ENCODE results near the gene C17orf67.

C17orf67 gene

GRCh38 chr17:56804454-56804853 is 29.3 kb downstream of the C17orf67 start:
- TF ChIP-seq MAX (IDR thresholded peaks at IDR 0.05) (no peak), RAD21 (IDR thresholded peaks at IDR 0.05; ENCODE audit: low read depth) (no peak), NFIC (IDR thresholded peaks at IDR 0.05) (no peak), TAF1 (IDR thresholded peaks at IDR 0.05; ENCODE audit: low read depth) (no peak), CREB1 (IDR thresholded peaks at IDR 0.05; ENCODE audit: low read depth) (no peak), TEAD4 (IDR thresholded peaks at IDR 0.05) (no peak), USF1 (IDR thresholded peaks at IDR 0.05) (no peak), EP300 (IDR thresholded peaks at IDR 0.05; ENCODE audit: borderline replicate concordance) (no peak), EGR1 (IDR thresholded peaks at IDR 0.05) (no peak), YY1 (IDR thresholded peaks at IDR 0.05; ENCODE audit: low read depth) (no peak), REST (IDR thresholded peaks at IDR 0.05; ENCODE audit: low read depth) (no peak), FOXM1 (IDR thresholded peaks at IDR 0.05; ENCODE audit: borderline replicate concordance, low read depth) (no peak), TCF12 (IDR thresholded peaks at IDR 0.05; ENCODE audit: low read depth) (no peak), ZBTB7A (IDR thresholded peaks at IDR 0.05; ENCODE audit: low read depth) (no peak), CEBPB (IDR thresholded peaks at IDR 0.05) (no peak)

GRCh38 chr17:56803071-56803470 is 30.6 kb downstream of the C17orf67 start:
- TF ChIP-seq FOXM1 (IDR thresholded peaks at IDR 0.05; ENCODE audit: borderline replicate concordance, low read depth) (no peak), RAD21 (IDR thresholded peaks at IDR 0.05; ENCODE audit: low read depth) (no peak), TAF1 (IDR thresholded peaks at IDR 0.05; ENCODE audit: low read depth) (no peak), NFIC (IDR thresholded peaks at IDR 0.05) (no peak), ZBTB7A (IDR thresholded peaks at IDR 0.05; ENCODE audit: low read depth) (no peak), REST (IDR thresholded peaks at IDR 0.05; ENCODE audit: low read depth) (no peak)

- TF ChIP-seq EGR1 (IDR thresholded peaks at IDR 0.05) (no peak), EP300 (IDR thresholded peaks at IDR 0.05; ENCODE audit: borderline replicate concordance) (no peak), MAX (IDR thresholded peaks at IDR 0.05) (no peak), NFIC (IDR thresholded peaks at IDR 0.05) (no peak), TCF12 (IDR thresholded peaks at IDR 0.05; ENCODE audit: low read depth) (no peak), USF1 (IDR thresholded peaks at IDR 0.05) (no peak), REST (IDR thresholded peaks at IDR 0.05; ENCODE audit: low read depth) (no peak), TAF1 (IDR thresholded peaks at IDR 0.05; ENCODE audit: low read depth) (no peak), TEAD4 (IDR thresholded peaks at IDR 0.05) (no peak), FOXM1 (IDR thresholded peaks at IDR 0.05; ENCODE audit: borderline replicate concordance, low read depth) (no peak), CREB1 (IDR thresholded peaks at IDR 0.05; ENCODE audit: low read depth) (no peak), RAD21 (IDR thresholded peaks at IDR 0.05; ENCODE audit: low read depth) (no peak), ZBTB7A (IDR thresholded peaks at IDR 0.05; ENCODE audit: low read depth) (no peak), YY1 (IDR thresholded peaks at IDR 0.05; ENCODE audit: low read depth) (no peak), CEBPB (IDR thresholded peaks at IDR 0.05) (no peak)
Observed at GRCh38 chr17:56801459-56802178, 32.1 kb downstream of the C17orf67 start.

- TF ChIP-seq MAX (IDR thresholded peaks at IDR 0.05) = no peak
- no peak for TF ChIP-seq TEAD4 (IDR thresholded peaks at IDR 0.05)
- no peak for TF ChIP-seq EP300 (IDR thresholded peaks at IDR 0.05; ENCODE audit: borderline replicate concordance)
- TF ChIP-seq TCF12 (IDR thresholded peaks at IDR 0.05; ENCODE audit: low read depth) = no peak
- no peak for TF ChIP-seq USF1 (IDR thresholded peaks at IDR 0.05)
- no peak for TF ChIP-seq CEBPB (IDR thresholded peaks at IDR 0.05)
- no peak for TF ChIP-seq NFIC (IDR thresholded peaks at IDR 0.05)
- TF ChIP-seq EGR1 (IDR thresholded peaks at IDR 0.05) = no peak
- TF ChIP-seq YY1 (IDR thresholded peaks at IDR 0.05; ENCODE audit: low read depth) = no peak
- TF ChIP-seq TAF1 (IDR thresholded peaks at IDR 0.05; ENCODE audit: low read depth) = no peak
- no peak for TF ChIP-seq RAD21 (IDR thresholded peaks at IDR 0.05; ENCODE audit: low read depth)
- no peak for TF ChIP-seq FOXM1 (IDR thresholded peaks at IDR 0.05; ENCODE audit: borderline replicate concordance, low read depth)
- TF ChIP-seq CREB1 (IDR thresholded peaks at IDR 0.05; ENCODE audit: low read depth) = no peak
- TF ChIP-seq REST (IDR thresholded peaks at IDR 0.05; ENCODE audit: low read depth) = no peak
- no peak for TF ChIP-seq ZBTB7A (IDR thresholded peaks at IDR 0.05; ENCODE audit: low read depth)
Observed at GRCh38 chr17:56798916-56799315, 34.8 kb downstream of the C17orf67 start.
